GM21515 (cell line): Measurements from ENCODE around the gene GSK3A.

Experiments
- ATAC-seq: cut with Tn5 transposase; IDR thresholded peaks from one replicate; pipeline ENCODE4 v1.9.1; 2021; ENCODE audit not compliant: unreplicated experiment

The GSK3A gene

DNA sequence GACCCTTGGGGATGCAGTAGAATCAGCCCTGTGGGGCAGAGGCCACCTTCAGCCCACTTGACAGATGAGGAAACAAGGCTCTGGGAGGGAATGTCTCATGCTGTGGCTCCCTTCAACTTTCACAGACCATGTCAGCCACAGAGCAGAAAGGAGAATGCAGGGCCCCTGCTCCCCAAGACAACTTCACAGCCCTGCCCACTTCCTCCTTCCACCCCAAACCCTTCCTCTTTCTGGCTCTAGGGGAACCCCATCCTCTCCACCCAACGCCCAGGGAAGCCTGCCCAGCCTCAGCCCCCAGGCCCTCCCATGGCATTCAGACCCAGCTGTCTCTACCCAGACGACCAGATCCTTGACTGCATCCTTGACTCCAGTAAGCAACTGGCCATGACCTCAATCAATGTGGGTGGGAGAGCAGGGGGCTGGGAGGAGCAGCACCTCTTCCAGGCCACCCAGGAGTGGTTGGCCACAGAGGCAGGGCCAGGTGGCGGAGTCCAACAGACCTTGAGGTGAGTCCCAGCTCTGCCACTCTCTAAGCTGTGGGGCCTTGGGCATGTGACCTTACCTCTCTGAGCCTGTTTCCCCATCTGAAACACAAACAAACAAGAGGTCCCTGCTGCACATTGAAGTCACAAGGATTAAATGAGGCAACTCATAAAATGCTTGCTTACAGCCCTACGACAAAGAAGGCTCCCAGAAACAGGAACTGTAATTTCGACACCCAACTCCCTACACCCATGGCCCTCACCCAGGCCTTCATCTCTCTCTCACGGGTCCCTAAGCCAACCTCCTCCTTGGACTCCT is 40.7 kb downstream of the GSK3A start:
- no peak for ATAC-seq

DNA sequence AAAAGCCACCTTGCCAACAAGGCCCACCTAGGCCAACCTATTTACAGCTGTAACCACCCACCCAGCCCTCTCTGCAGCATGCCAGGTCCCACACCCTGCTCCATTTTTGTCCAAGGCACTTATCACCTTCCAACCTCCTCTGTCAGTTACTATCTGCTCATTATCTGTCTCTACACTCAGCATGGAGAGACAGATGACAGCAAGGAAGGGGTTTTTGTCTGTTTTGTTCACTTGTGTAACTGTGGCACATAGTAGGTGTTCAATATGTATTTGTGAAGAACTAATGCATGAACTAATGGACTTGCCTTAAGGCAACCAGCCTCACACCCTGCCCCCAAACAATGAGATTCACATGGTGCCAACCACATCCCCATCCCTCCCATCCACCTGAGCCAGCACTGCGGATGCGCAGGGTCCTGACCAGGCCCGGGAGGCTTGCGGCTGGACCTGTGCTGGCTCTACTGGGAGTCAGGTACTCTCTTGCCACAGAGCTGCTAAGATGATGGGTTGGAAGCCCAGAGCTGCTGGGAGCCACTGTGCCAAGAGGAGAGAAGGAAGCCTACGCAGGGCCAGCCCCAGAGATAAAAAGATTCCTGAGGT is 42.2 kb downstream of the GSK3A start:
- ATAC-seq: no peak

DNA sequence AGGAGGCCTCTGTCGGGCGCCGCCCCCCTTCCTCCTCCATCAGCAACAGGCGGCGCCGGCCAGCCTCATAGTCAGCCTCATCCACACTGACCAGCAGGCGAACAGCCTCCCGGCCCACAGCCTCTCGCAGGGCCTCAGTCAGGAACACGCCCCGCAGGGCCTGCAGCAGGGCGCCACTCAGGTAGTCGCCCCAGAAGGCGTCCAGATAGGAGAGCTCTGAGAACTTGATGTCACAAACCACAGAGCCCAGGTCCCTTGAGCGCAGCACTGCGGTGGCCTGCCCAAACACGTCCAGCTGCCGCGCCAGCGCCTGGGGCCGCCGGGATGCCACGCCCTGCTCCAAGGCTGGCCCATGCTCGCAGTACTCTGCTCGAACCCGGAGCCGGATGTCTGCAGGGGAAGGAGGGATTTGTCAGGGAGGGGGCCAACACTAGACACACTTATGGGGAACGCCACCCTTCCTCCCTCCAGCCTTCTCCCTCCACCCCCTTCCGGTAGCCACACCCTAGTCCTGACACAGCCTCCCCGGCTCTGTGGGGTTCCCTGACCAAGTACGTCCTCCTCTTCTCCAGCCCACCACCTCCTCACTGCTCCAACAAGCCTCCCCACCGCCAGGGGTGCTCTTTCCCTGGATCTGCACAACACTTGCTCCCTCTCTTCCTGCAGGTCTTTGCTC is 42.8 kb downstream of the GSK3A start:
- peak; percentile 36 for ATAC-seq

DNA sequence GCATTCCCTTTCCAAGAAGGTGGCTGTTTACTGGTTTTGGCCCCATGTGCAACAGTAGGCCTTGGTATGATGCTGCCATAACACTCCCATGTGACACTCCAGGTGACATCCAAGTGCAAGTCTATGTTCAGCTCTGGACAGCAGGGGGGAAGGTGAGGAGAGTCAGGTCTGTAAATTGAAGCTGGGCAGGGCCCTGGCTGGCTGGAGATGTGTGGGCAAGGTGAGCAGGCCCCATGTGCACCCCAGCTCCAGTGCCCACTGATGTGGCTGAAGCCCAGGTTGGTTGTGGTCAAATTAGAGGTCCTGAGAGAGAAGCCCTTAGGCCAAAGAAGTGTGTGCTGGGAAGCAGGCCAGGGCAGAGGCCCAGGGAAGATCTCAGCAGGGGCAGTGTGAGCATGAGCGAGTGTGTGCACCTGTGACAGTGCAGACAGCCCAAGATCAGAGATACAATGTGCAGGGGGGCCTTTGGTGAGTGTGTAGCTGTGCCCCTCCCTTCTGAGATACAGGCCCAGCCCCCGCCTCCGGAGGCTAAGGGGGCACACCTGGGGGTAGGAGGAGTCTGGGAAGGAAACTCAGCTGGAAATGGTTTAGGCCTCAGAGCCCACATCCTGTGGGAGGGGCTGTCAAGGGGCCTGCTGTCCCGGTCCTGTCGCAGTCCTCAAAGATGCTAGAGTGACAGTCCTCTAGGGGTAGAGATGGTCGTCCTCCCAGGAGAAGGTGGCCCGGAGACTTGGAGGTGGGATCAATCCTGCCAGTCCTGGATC is 43.5 kb downstream of the GSK3A start:
- ATAC-seq: peak; percentile 48

DNA sequence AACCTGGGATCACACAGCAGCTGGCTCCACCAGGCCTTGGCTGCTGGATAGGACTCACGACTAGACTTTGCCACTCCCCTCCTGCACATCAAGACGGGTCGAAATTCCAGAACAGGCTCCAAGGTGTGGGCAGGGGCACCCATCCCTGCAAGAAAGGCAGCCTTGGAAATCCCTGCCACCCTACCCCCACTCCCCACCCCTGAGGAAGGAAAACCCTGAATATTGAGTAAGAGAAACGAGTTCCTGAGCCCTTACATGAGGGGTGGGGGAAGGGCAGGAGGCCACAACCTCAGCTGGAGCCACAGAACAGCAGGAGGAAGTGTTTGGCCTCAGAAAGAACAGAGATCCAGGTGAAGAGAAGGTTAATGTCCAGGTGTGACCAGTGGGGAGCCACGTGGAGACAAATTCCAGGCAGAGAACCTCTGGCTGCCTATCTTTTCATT is 45.0 kb downstream of the GSK3A start:
- ATAC-seq: no peak

DNA sequence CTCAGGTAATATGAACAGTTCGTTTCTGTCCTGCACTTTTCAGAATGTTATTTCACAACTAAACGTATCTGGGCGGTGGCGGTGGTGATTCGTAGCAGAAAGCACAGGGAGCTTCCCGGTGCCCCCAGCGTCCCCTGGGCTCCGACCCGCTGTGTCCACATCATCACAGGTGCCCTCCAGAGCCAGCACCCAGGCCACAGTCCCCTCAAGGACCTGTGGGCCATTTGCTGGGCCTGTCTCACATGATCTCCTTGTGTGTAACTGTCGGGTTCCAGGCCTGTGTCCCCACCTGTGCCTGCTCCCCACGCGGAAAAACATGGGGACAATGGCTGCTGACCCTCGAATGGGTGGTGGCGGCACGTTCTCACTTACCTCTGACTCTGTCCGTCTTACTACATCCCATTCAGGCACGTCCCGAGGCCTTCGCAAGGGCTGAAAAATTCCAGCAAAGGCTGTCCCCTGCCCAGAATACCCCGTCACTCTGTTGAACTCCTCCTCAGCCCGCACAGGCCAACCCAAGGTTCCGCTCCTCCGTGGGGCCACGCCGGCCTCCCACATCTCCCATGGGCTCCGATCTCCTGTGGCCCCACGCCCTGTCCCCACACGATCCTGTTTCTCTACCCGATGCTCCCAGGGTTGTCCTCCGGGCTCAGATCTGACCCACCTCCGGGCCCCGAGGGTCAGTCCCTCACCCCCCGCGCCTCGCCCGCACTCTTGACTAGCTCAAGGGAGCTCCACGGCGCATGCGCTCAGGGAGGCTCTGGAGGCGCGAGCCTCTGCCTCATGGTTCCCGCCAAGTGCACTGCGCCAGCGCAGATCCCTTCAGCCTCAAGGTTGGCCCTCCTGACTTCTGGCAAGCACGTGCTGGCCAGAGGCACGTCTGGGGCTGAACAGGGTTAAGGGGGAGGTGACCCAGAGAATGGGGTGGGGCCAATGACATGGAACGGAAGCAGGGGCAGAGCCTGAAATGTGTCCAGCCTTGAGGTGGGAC is 46.1 kb downstream of the GSK3A start:
- ATAC-seq: no peak

DNA sequence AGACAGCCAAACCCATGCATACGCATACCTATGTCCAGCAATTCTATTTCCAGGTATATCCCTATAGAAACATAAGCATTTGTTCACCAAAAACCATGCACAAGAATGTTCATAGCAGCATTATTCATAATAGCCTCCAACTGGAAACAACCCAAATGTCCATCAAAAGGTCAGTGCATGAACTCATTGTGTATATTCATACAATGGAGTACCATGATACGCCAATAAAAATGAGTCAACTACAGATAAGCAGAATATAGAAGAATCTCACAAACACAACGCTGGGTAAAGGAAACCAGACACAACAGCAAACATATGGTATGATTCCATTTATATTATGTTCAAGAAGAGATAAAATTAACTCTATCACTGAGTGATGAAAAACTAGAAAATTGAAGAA is 48.7 kb downstream of the GSK3A start:
- ATAC-seq: no peak

DNA sequence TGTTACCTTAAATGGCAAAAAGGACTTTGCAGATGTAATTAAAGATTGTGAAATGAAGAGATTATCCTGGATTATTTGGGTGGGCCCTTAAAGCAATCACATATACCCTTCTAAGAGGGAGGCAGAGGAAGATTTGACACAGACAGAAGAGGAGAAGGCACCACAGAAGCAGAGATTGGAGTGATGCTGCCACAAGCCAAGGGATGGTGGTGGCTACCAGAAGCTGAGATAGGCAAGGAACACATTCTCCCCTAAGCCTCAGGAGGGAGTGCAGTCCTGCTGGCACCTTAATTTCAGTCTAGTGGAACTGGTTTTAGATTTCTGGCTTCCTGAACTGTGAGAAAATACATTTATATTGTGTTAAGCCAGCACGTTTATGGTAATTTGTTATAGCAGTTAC is 49.1 kb downstream of the GSK3A start:
- ATAC-seq: no peak

DNA sequence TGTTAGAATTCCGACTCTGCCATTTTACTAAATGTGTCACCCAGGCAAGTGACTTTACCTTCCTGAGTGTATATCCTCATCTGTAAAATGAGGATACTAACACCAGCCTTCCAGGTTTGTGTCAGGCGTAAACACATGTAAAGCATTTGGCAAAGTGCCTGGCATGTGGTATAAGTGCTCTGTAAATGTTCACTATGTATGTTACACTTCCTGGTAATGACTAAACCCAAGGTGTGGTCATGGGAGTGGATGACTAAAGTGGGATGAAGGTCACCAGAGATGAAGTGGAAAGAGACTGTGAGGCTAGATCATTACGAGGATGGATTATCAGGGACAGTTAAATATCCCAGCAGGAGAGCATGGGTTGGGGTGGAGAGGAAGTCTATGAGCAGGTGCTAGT is 50.5 kb downstream of the GSK3A start:
- no peak for ATAC-seq

DNA sequence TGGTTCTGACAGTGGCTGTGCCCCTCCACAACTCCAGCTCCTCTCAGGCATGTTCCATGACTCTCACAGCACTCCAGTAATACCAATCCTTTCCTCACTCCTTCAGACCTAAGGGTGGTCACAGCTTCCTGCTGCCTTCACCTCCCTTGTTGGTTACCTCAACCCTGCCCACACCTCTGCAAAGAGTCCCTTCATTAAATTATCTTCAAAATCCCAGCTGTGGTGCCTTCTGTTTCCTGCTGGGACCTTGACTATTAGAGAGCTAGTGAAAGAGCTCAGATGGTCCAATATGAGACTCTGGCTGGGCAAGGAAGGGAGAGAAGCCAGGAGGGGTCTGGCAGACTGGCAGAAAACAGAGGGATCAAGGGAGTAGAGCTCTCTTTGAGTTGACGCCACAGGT is 51.1 kb downstream of the GSK3A start:
- ATAC-seq: no peak

DNA sequence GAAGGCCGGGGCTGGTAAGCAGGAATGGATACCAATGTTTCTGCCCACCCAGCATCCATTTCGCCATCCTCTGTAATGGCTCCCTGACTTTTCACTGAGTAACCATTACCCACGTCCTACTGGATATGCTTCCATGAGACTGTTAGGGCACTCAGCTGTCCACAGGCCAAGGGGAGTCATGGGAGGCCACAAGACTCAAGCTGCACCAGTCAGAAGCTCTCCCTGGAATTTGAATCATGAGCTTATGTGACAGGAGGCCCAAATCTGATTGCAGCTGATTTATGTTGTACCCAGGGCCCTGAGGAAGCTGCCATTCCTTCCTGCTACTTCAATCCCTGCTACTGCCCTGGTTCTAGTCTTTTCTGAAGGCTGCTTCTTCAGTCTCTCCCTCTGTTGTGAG is 53.3 kb downstream of the GSK3A start:
- ATAC-seq: no peak

DNA sequence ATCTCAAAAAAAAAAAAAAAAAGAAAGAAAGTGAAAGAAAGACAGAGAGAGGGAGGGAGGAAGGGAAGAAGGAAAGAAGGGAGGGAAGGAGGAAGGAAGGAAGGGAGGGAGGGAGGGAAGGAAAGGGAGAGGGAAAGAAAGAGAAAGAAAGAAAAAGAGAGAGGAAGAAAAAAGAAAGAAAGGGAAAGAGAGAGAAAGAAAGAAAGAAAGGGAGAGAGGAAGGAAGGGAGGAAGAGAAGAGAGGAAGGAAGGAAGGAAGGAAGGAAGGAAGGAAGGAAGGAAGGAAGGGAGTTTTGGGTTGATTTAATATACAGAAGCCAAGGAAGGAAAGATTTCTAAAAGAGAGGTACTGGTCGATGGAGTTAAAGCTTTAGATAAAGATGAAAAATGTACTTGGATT is 53.7 kb downstream of the GSK3A start:
- no peak for ATAC-seq

DNA sequence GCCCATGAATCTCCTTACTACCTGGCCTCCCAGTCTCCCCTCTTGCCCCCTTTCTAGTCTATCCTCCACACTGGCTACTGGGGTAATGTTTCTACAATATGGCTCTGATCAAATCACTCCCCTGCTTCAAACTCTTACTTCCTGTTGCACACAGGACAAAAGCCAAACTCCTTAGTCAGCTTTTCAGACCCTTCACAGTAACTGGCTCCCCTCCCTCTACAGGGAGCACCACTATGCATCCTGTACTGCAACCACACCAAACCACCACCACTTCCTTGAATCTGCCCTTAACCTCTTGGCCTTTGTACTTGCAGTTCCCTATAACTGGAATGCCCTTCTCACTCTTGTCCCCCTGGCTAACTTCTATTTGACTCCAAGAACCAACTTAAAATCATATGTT is 57.1 kb downstream of the GSK3A start:
- ATAC-seq: no peak

DNA sequence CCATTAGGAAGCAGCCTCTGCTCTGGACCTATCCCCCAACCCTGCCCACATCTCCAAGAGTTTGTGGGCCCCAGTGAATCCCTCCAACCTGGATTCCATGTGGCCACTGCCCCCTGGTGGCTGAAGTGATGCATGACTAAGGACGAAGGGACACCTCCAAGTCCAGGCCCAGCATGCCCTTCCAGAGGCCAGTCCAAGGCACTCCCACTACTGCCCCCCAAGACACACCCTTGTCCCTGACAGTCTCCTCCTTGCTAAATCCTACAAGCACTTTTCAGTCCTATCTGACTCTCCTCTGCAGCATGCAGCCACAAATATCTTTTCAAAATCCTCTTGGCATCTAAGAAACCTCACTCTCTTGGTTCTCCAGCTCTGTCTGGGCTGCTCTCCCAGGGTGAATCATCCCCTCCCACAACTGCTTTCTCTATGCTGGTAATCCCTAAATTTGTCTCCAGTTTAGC is 58.0 kb downstream of the GSK3A start:
- ATAC-seq: no peak
